GM13977 (cell line): Measurements from ENCODE around the gene CLPTM1L.
A peak's percentile ranks its signal among the peaks of the same experiment; 100 is the strongest.

Experiments
- DNase-seq: peaks from one replicate; pipeline ENCODE4 v3.0.0; 2012; ENCODE audit warnings: low spot score
- in situ Hi-C: fragments of 300-500 bp; cut with MboI; formaldehyde crosslinking; loops from one replicate; pipeline ENCODE4 v1.12.0; 2022; ENCODE audit warnings: low sequenced_read_pairs, low pct_unique_long_range_greater_than_20kb, mixed read lengths, inconsistent platforms; ENCODE audit not compliant: unreplicated experiment
- TF ChIP-seq, protein P1 (sequence below): IDR thresholded peaks from 2 replicates; pipeline ENCODE4 v1.5.1; 2012; ENCODE audit warnings: mild to moderate bottlenecking, control low read depth; ENCODE audit not compliant: insufficient read depth; ENCODE audit errors: extremely low read depth, missing control alignments

The CLPTM1L gene, protein sequence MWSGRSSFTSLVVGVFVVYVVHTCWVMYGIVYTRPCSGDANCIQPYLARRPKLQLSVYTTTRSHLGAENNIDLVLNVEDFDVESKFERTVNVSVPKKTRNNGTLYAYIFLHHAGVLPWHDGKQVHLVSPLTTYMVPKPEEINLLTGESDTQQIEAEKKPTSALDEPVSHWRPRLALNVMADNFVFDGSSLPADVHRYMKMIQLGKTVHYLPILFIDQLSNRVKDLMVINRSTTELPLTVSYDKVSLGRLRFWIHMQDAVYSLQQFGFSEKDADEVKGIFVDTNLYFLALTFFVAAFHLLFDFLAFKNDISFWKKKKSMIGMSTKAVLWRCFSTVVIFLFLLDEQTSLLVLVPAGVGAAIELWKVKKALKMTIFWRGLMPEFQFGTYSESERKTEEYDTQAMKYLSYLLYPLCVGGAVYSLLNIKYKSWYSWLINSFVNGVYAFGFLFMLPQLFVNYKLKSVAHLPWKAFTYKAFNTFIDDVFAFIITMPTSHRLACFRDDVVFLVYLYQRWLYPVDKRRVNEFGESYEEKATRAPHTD

DNA sequence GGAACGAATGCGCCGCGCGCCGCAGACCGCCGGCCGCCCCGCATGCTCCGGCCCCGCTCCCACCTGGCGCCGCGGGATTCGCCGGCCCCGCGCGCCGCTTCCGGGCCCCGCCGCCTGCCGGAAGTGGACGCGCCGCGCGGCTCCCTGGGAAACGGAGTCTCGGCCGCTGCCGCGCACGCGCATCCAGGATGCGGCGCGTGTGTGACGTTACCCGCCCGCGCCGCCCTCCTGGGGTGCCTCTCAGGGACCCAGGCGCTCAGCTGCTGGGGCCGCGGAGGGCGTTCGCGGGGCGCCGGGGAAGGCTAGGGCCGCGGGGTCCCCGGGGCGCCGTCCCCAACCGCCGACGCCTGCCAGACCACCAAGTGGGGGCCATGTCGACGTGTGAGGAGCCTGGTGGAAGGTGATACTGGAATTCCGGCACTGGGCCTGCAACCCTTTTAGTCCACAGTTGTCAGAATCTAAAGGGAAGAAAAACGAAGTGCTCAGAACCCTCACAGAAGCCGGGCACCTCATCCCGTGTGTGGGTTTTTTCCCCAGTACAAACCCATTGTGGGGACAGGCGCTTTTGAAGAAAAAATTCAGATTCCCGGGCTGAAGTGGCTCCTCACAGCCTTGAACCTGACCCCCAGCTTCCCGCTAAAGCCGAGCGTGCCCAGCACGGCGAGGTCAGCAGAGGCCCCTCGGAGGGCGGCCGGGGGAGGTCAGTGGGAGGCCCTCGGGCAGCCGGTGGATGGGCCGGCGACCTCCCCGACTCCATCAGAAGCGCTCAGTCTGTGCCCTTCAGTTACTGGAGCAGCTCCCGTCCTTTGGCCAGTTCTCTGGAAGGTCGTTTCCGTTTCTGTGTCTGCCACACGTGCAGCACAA, at the start of gene CLPTM1L:
TSS of gene CLPTM1L (minus strand) at position 125 of the 864 bp plus-strand sequence. CDS start 258 bp downstream, outside the sequence.
- in situ Hi-C loops = no loop called here
- DNase-seq = peak; percentile 99
- TF ChIP-seq, protein P1, sequence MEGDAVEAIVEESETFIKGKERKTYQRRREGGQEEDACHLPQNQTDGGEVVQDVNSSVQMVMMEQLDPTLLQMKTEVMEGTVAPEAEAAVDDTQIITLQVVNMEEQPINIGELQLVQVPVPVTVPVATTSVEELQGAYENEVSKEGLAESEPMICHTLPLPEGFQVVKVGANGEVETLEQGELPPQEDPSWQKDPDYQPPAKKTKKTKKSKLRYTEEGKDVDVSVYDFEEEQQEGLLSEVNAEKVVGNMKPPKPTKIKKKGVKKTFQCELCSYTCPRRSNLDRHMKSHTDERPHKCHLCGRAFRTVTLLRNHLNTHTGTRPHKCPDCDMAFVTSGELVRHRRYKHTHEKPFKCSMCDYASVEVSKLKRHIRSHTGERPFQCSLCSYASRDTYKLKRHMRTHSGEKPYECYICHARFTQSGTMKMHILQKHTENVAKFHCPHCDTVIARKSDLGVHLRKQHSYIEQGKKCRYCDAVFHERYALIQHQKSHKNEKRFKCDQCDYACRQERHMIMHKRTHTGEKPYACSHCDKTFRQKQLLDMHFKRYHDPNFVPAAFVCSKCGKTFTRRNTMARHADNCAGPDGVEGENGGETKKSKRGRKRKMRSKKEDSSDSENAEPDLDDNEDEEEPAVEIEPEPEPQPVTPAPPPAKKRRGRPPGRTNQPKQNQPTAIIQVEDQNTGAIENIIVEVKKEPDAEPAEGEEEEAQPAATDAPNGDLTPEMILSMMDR = no peak

DNA sequence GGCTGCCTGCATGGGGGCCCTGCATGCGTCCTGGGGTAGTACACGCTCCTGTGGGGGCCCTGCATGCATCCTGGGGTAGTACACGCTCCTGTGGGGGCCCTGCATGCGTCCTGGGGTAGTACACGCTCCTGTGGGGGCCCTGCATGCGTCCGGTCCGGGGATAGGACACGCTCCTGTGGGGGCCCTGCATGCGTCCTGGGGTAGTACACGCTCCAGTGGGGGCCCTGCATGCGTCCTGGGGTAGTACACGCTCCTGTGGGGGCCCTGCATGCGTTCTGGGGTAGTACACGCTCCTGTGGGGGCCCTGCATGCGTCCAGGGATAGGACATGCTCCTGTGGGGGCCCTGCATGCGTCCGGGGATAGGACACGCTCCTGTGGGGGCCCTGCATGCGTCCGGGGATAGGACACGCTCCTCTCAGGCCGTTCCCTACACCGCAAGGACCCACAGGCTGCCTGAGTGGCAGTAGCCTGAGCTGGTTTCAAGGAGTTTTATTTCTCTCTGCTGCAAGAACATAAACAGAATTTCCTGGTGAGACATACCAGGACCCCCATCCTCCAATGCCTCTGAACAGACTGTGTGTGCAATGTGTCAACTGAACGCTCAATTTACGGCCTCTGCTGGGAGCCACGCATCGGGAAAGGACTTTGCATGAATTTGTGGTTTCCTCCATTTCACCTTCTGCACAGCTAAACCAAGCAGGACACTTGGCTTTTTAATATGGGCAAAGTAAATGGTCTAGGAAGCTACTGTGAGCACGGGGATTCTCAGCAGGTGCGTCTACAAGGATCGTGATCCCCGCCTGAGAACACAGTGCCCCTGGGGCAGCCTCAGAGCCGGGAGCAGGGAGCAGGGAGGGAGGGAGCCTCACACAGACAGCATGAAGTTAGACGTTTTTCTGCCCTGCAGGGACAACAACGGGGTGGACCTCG, 48.9 kb upstream of the CLPTM1L start:
- no peak for DNase-seq
- TF ChIP-seq, protein P1 = no peak
- in situ Hi-C loops = no loop called here

GRCh38 chr5:1392801-1393565, 48.1 kb upstream of the CLPTM1L start:
- in situ Hi-C loops = no loop called here
- no peak for DNase-seq
- TF ChIP-seq, protein P1 = no peak

DNA sequence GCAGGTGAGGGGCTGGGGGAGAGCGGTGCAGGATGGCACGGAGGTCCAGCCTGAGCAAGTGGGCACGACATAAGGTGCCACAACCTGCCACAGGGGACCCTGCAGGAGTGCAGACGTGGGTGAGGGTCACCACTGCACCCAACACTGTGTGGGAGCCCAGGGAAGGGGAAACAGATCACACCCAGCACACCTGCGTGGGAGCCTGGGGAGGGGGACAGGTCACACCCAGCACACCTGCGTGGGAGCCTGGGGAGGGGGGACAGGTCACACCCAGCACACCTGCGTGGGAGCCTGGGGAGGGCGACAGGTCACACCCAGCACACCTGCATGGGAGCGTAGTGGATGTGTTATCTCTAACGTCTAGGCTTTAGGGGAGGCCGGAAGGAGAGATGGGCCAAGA, 47.4 kb upstream of the CLPTM1L start:
- in situ Hi-C loops = no loop called here
- TF ChIP-seq, protein P1 = no peak
- DNase-seq = no peak

- in situ Hi-C loops = no loop called here
- TF ChIP-seq, protein P1 = no peak
- no peak for DNase-seq
Measured at GRCh38 chr5:1391691-1392090, 46.8 kb upstream of the CLPTM1L start.
